DMS79 (cell line): Measurements from ENCODE around the gene TMPRSS9.
"Not testable (repeated sequence)": the region's sequence is repeated elsewhere in the genome, so short reads cannot be mapped to it uniquely, and the experiment has no call there.

Experiments used
- DNase-seq: peaks from one replicate; lab custom pipeline; 2025; lab: John Stamatoyannopoulos, UW

The TMPRSS9 gene

DNA sequence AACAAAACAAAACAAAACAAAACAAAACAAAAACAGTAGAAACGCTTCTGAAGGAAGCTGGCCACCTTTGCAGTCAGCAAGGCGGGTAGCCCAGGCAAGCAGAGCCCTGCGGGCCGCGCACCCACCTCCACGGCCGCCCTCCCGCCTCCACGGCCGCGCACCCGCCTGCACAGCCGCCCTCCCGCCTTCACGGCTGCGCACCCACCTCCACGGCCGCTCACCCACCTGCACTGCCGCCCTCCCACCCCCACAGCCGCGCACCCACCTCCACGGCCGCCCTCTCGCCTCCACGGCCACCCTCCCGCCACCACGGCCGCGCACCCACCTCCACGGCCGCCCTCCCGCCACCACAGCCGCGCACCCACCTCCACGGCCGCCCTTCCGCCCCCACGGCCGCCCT lies 76.3 kb downstream of the TMPRSS9 start:
- DNase-seq = no peak

GRCh38 chr19:2436926-2437325 lies 76.9 kb downstream of the TMPRSS9 start:
- no peak for DNase-seq

DNA sequence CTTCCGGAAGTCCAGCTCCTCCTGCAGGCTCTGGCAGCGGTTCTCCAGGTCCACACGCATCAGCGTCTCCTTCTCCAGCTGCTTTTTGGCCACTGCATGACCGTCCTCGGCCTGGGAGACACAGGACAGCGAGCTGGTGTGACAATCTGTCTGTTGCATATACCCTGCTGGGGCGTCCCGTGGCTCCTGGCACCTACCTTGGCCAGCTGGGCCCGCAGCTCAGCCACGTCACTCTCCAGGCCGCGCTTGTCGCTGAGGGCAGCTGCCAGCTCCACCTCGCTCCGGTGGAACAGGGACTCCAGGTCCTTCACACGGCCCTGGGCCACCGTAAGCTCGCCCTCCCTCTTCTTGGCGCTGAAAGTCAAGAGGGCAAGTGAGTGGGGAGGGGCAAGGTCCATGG lies 78.1 kb downstream of the TMPRSS9 start:
- DNase-seq = no peak

DNA sequence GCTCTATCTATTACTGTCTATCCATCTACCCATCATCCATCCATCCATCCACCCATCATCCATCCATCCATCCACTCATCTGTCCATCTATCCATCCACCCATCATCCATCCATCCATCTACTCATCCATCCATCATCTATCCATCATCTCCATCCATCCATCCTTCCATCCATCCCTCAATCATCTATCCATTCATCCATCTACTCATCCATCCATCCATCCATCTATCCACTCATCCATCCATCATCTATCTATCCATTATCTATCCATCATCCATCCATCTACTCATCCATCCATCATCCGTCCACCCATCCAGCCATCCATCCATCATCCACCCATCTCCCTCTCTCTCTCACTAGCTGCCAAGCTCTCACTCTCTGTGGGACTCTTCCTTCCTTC lies 80.5 kb downstream of the TMPRSS9 start:
- DNase-seq = no peak

GRCh38 chr19:2441096-2441752 lies 81.2 kb downstream of the TMPRSS9 start:
- no peak for DNase-seq

GRCh38 chr19:2443116-2443784 lies 83.2 kb downstream of the TMPRSS9 start:
- no peak for DNase-seq

DNA sequence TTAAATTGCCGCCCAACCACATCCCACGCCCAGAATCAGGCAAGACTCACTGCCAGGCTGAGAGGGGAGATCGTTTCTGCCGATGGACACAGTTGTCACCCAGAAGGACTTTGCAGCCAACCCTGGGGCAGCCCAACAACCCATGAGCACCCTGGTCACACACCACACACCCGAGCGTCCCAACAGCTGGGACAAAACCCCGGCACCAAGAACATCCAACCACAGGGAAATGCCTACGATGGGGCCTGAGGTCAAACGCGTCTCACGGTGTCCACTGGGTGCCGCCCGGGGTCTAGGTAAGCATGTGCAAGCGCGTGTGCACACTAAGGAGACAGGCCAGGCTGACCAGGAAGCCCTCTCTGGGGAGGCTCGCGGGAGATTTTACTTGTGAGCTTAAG lies 83.7 kb downstream of the TMPRSS9 start:
- no peak for DNase-seq

DNA sequence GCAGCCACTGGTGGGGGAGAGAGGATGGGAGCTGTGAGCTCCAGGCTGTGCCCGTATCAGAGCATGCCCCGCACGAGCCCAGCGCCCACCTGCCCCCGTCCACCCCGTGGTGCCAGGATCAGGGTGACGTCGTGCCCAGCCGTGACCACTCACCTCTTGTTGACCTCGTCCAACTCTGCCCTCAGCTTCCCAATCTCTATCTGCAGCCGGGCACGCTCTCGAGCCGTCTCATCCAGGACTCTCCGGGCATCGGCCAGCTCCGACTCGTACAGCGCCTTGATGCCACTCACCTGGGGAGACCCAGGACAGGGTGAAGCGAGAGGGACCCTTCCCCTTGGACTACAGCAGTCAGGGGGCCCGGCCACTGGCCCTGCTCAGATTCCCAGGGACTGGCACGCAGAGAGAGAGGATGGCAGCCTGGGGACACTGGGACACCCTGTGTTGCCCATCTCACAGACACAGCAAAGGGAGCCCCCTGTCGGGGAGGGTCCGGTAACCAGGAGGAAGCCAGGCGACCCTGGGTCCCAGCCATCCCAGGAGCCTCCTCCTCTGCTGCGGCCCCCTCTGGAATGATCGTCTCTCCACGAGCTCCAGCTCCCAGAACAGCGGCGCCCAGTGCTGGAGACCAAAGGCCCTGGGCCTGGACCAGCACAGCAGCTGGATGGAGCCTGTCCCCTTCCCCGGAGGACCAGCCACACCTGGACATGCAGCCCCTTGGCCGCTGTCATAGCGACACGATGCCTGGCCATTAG lies 84.4 kb downstream of the TMPRSS9 start:
- DNase-seq = no peak

GRCh38 chr19:2446381-2446780 lies 86.3 kb downstream of the TMPRSS9 start:
- no peak for DNase-seq

DNA sequence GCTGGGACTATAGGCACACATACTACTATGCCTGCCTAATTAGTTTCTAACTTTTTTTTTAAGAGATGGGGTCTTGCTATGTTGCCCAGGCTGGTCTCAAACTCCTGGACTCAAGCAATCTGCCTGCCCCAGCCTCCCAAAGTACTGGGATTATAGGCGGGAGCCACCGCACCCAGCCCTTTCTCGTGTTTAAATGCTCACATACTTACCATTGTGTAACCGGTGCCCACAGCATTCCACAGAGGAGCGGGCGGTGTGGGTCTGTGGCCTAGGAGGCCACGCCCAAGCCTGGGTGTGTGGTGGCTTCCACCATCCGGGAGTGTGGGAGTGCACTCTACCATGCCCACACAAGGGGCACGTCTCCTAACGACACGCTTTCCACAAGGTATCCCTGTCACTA lies 89.0 kb downstream of the TMPRSS9 start:
- DNase-seq = no peak

DNA sequence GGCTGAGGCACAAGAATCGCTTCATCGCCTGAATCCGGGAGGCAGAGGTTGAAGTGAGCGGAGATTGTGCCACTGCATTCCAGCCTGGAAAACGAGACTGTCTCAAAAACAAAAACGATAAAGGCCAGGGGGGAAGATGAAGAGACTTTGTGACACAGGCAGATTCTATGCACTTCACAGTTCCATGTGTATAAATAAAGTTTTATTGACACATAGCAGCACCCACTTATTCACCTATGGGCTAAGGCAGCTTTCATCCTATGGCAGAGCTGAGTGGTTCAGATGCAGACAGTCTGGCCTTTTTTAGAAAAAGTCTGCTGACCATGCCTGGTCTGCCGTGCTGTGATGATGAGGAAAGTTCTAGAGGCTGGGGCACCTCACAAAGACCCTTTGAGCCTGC lies 91.1 kb downstream of the TMPRSS9 start:
- DNase-seq = no peak

DNA sequence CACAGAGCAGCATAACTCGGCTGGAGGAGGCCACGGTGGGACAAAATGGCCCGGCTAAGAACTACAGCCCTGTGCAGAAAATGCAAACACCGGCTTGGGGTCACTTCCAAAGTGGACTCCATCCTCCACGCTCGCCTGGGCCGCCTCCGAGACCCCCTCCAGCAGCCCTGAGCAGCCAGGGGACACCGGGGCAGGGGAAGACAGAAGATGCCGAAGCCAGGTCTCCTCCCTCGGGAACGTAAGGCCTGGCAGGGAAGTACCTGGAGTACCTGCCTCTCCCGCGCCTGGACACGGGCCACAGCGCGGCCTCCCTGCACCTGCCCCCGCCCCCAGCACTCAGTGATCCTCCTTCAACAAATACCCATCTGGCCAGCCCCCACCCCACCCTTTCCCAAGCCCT lies 91.7 kb downstream of the TMPRSS9 start:
- DNase-seq = no peak

DNA sequence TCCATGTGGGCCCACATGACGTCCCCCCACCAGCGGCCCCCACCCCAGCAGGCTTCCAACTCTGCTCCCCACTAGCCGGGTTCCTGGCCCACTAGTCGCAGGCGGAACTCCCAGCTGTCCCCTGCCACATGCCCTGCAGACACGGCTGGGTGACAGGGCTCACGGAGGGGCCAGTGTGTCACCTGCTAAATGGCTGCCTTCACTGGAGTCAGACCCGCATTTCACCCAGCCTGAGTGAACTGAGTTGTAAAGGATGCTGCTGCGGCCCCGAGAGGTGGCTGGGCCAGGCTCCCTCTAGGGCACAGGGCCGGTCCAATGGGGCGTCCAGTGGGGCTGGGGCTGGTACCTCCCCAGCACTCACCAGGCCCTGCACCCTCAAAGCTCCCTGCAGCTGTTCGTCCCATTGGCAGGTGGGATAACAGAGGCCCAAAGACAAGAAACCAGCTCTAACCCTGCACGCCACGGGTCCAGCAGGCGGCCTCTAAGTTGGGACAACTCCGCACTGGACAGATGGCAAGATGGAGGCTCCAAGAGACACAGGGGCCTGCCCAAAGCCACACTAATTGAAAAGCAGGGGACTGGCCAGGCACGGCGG lies 93.5 kb downstream of the TMPRSS9 start:
- no peak for DNase-seq

DNA sequence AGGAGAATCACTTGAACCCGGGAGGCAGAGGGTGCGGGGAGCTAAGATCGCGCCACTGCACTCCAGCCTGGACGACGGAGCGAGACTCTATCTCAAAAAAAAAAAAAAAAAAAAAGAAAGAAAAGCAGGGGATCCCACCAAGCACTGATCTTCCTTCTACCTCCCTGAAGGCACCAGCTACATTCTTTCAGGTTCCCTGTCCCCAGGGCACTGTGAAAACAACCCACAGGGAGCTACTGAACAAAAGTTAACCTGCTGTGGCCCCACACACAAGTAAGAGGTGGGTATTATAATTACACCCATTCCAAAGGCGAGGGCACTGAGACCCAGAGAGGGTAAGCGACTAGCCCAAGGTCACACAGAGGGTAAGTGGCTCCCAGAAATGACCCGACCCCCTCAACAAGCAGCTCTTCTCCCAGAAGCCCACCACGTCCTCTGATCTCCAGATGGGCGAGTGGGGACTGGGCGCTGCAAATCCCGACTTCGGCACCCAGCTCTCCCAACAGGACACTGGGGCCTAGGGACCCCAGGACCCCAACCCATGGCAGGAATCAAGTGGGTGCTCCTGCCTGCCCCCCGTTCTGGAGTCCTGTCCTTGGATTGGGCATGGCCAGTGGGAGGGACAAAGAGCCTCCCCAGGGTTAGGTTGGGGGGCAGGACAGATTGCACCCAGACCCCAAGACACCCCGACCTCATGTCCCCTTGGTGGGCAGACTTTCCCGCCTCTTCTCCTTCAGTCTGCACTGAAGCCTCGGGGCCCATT lies 94.3 kb downstream of the TMPRSS9 start:
- DNase-seq = no peak

DNA sequence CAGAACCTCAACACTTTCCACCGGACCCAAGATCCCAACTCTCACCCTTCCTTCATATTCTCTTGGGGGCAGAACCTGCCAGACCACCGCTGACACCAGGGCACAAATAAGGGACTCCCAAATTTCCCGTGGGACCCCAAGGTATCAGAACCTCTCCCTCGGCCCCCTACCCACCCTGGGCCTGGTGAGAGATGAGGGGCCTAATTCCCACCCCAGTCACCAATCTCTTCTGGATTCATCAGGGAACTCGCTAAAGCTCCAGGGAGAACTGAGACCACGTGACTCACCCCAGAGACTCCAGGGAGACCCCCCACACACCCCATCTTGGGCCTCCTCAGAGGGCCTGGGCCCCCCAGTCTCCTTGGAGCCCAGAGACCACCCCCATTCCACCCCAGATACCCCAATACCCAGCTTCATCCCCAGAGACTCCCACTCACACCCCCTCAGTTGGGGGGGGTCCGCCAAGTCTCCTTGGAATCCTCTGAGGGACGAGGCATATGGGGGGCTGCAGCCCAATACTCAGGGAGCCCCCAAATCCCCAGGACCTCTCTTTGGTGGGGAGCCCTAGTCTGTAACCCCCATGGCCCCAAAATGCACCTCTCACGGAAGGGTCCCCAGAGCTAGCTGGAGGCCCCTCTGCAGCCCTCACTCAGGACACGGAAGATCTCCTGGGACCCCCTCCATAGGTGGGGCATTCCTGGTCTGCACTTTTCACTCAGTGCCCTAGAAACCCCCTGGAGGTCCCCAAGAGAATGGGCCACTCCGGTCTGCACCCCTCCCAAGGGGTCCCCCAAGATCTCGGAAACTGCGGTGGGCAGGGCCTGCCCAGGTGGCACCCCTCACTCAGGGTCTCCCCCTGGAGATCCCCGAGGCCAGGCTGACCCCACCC lies 95.1 kb downstream of the TMPRSS9 start:
- no peak for DNase-seq

GRCh38 chr19:2455851-2456570 lies 95.9 kb downstream of the TMPRSS9 start:
- no peak for DNase-seq

DNA sequence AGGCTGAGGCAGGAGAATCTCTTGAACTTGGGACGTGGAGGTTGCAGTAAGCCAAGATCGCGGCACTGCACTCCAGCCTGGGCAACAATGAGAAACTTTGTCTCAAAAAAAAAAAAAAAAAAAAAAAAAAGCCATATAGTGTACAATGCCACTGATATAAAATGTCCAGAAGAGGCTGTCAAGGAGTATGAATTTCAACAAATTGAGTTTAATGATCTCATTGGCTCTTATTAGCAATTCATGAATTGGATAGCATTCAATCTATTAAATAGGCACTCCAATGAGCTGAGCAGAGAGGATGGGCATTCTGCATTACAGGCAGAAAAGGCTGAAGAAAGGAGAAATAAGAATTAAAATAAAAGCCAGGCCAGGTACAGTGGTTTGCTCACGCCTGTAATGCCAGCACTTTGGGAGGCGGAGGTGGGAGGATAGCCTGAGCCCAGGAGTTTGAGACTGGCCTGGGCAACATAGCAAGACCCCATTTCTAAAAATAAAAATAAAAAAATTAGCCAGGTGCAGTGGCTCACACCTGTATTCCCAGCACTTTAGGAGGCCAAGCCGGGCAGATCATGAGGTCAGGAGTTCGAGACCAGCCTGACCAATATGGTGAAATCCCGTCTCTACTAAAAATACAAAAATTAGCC lies 97.5 kb downstream of the TMPRSS9 start:
- no peak for DNase-seq

DNA sequence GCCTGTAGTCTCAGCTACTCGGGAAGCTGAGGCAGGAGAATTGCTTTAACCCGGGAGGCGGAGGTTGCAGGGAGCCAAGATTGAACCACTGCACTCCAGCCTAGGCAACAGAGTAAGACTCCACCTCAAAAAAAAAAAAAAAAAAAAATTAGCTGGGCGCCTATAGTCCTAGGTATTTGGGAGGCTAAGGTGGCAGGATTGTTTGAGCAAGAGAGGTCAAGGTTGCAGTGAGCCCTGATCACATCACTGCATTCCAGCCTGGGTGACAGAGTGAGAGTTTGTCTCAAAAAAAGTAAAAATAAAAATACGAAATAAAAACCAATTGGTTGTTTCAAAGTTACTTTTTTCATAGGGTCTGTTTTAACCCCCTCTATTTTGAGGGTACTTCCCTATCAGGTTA lies 98.0 kb downstream of the TMPRSS9 start:
- DNase-seq = no peak

- DNase-seq = not testable (repeated sequence)
Measured at GRCh38 chr19:2458776-2459175, 98.7 kb downstream of the TMPRSS9 start.

- no peak for DNase-seq
Measured at GRCh38 chr19:2460245-2460644, 100.2 kb downstream of the TMPRSS9 start.
